H9 (cell line): ENCODE data around the gene LSMEM2. TPM values are rescaled to one million over a fixed set of nuclear protein-coding genes. Genes with fewer than 3 reads are reported as not detected.

ENCODE experiments used
- DNase-seq: peaks from one replicate; pipeline ENCODE4 v3.0.0-alpha.2; 2017
- H2AFZ ChIP-seq: one replicate; pipeline ENCODE4 v1.6.1; 2013; ENCODE audit warnings: mild to moderate bottlenecking, low read length, control low read depth, moderate library complexity
- H2AK5ac ChIP-seq: 2 replicates; pipeline ENCODE4 v1.6.1; 2013; ENCODE audit warnings: low read length, control low read depth, mixed read lengths; ENCODE audit not compliant: insufficient read length
- H2BK120ac ChIP-seq: one replicate; pipeline ENCODE4 v1.6.1; 2013; ENCODE audit warnings: low read depth, mild to moderate bottlenecking, low read length, control low read depth, inconsistent platforms; ENCODE audit not compliant: poor library complexity, severe bottlenecking
- H2BK12ac ChIP-seq: 2 replicates; pipeline ENCODE4 v1.6.1; 2013; ENCODE audit warnings: low read length, control low read depth, mixed read lengths, low read depth; ENCODE audit not compliant: insufficient read length
- H2BK15ac ChIP-seq: 2 replicates; pipeline ENCODE4 v1.6.1; 2013; ENCODE audit warnings: low read depth, low read length, control low read depth
- H2BK20ac ChIP-seq: one replicate; pipeline ENCODE4 v1.6.1; 2013; ENCODE audit warnings: low read depth, mild to moderate bottlenecking, low read length, control low read depth, inconsistent platforms; ENCODE audit not compliant: poor library complexity, severe bottlenecking
- H2BK5ac ChIP-seq: 2 replicates; pipeline ENCODE4 v1.6.1; 2013; ENCODE audit warnings: low read length, control low read depth, mixed read lengths; ENCODE audit not compliant: insufficient read length
- H3K14ac ChIP-seq: 2 replicates; pipeline ENCODE4 v1.6.1; 2013; ENCODE audit warnings: low read length, control low read depth; ENCODE audit not compliant: insufficient read depth
- H3K18ac ChIP-seq: 2 replicates; pipeline ENCODE4 v1.6.1; 2013; ENCODE audit warnings: low read depth, mild to moderate bottlenecking, mixed read lengths, low read length, control low read depth; ENCODE audit not compliant: insufficient read length
- H3K23ac ChIP-seq: 2 replicates; pipeline ENCODE4 v1.6.1; 2013; ENCODE audit warnings: low read length, control low read depth, mixed read lengths, low read depth; ENCODE audit not compliant: insufficient read length
- H3K23me2 ChIP-seq: 2 replicates; pipeline ENCODE4 v1.6.1; 2013; ENCODE audit warnings: low read depth, mild to moderate bottlenecking, mixed read lengths, low read length, control low read depth; ENCODE audit not compliant: insufficient read length, poor library complexity, severe bottlenecking
- H3K27ac ChIP-seq: 2 replicates; pipeline ENCODE4 v1.5.1; 2013; ENCODE audit warnings: low read length, control low read depth, mixed read lengths, low read depth; ENCODE audit not compliant: insufficient read length
- H3K27me3 ChIP-seq: 2 replicates; pipeline ENCODE4 v1.6.1; 2013; ENCODE audit warnings: low read length, control low read depth, inconsistent platforms; ENCODE audit not compliant: insufficient read depth
- H3K4ac ChIP-seq: 2 replicates; pipeline ENCODE4 v1.6.1; 2013; ENCODE audit warnings: low read depth, mild to moderate bottlenecking, control low read depth, inconsistent platforms, low read length, moderate library complexity
- H3K4me1 ChIP-seq: 2 replicates; pipeline ENCODE4 v1.6.1; 2013; ENCODE audit warnings: low read length, control low read depth, inconsistent platforms; ENCODE audit not compliant: insufficient read depth
- H3K4me2 ChIP-seq: 2 replicates; pipeline ENCODE4 v1.6.1; 2013; ENCODE audit warnings: low read length, control low read depth, mixed read lengths; ENCODE audit not compliant: insufficient read length, insufficient read depth
- H3K56ac ChIP-seq: 2 replicates; pipeline ENCODE4 v1.6.1; 2013; ENCODE audit warnings: low read depth, mild to moderate bottlenecking, mixed read lengths, low read length, control low read depth; ENCODE audit not compliant: insufficient read length
- H3K79me1 ChIP-seq: 2 replicates; pipeline ENCODE4 v1.6.1; 2013; ENCODE audit warnings: low read depth, mild to moderate bottlenecking, moderate library complexity, low read length, control low read depth, inconsistent platforms; ENCODE audit not compliant: insufficient read depth, poor library complexity, severe bottlenecking
- H3K79me2 ChIP-seq: 2 replicates; pipeline ENCODE4 v1.6.1; 2013; ENCODE audit warnings: low read length, control low read depth, inconsistent platforms; ENCODE audit not compliant: insufficient read depth
- H3K9ac ChIP-seq: 2 replicates; pipeline ENCODE4 v1.6.1; 2013; ENCODE audit warnings: low read length, control low read depth, mixed read lengths; ENCODE audit not compliant: insufficient read length; ENCODE audit errors: extremely low read depth
- H3K9me3 ChIP-seq: one replicate; pipeline ENCODE4 v1.6.1; 2013; ENCODE audit warnings: low read depth, low read length, inconsistent platforms; ENCODE audit not compliant: control insufficient read depth
- H3T11ph ChIP-seq: one replicate; pipeline ENCODE4 v1.6.1; 2013; ENCODE audit warnings: mild to moderate bottlenecking, low read length, control low read depth, inconsistent platforms
- H4K20me1 ChIP-seq: one replicate; pipeline ENCODE4 v1.6.1; 2013; ENCODE audit not compliant: control insufficient read depth, insufficient read length, insufficient read depth
- H4K5ac ChIP-seq: 2 replicates; pipeline ENCODE4 v1.6.1; 2013; ENCODE audit warnings: low read depth, mild to moderate bottlenecking, mixed read lengths, low read length, control low read depth; ENCODE audit not compliant: insufficient read length
- H4K8ac ChIP-seq: replicated peaks from 2 replicates; pipeline ENCODE4 v1.6.1; 2013; ENCODE audit warnings: low read length, control low read depth, mixed read lengths, low read depth; ENCODE audit not compliant: insufficient read length
- H4K91ac ChIP-seq: 2 replicates; pipeline ENCODE4 v1.6.1; 2013; ENCODE audit warnings: low read depth, mild to moderate bottlenecking, moderate library complexity, mixed read lengths, low read length, control low read depth; ENCODE audit not compliant: insufficient read length
- H3K27ac Mint-ChIP-seq, 3 experiments: 2 replicates in 2 of 3; 3 replicates in 1 of 3; pipeline ENCODE4 v1.8.0; 2020 to 2021; ENCODE audit warnings: mixed read lengths in 3 of 3, mild to moderate bottlenecking in 1 of 3, moderate library complexity in 1 of 3
- H3K27me3 Mint-ChIP-seq: 2 replicates; pipeline ENCODE4 v1.8.0; 2021; ENCODE audit warnings: low read depth, mild to moderate bottlenecking, moderate library complexity, mixed read lengths
- H3K36me3 Mint-ChIP-seq, 3 experiments: 2 replicates in 2 of 3; 3 replicates in 1 of 3; pipeline ENCODE4 v1.8.0; 2020 to 2021; ENCODE audit warnings: low read depth in 3 of 3, mixed read lengths in 3 of 3; ENCODE audit not compliant: insufficient read depth in 1 of 3
- H3K4me1 Mint-ChIP-seq, 2 experiments: 2 replicates each; pipeline ENCODE4 v1.8.0; 2020; ENCODE audit warnings: mixed read lengths in 2 of 2
- H3K4me3 Mint-ChIP-seq, 2 experiments: 2 replicates in 1 of 2; 3 replicates in 1 of 2; pipeline ENCODE4 v1.8.0; 2020 to 2021; ENCODE audit warnings: mild to moderate bottlenecking in 2 of 2, mixed read lengths in 2 of 2, moderate library complexity in 1 of 2
- H3K9me3 Mint-ChIP-seq, 2 experiments: 2 replicates in 1 of 2; 3 replicates in 1 of 2; pipeline ENCODE4 v1.8.0; 2020; ENCODE audit warnings: mild to moderate bottlenecking in 2 of 2, mixed read lengths in 2 of 2, moderate library complexity in 1 of 2
- whole genome bisulfite sequencing: extraction: QIAGEN DNeasy Blood & Tissue Kit; methylation state at CpG from one replicate; pipeline ENCODE4 v1.1.7; 2013; ENCODE audit warnings: missing lambda C conversion rate, low lambda C conversion rate, mixed read lengths; ENCODE audit not compliant: insufficient read length; ENCODE audit errors: extremely low coverage; 5-methylcytosine and 5-hydroxymethylcytosine counted together
- total RNA-seq: library from RNA; stranded (reverse); gene quantifications from 2 replicates; pipeline ENCODE4 v1.2.1, GENCODE V29; 2021
- TF ChIP-seq, protein P1 (sequence below): fragments of 200-600 bp; sonication (generic); conservative IDR thresholded peaks from 3 replicates; pipeline ENCODE4 v1.8.0; 2021; ENCODE audit warnings: antibody characterized with exemption, mild to moderate bottlenecking

Gene LSMEM2
- total RNA-seq, 1 experiment from 2014 or later = 0.50 TPM

DNA sequence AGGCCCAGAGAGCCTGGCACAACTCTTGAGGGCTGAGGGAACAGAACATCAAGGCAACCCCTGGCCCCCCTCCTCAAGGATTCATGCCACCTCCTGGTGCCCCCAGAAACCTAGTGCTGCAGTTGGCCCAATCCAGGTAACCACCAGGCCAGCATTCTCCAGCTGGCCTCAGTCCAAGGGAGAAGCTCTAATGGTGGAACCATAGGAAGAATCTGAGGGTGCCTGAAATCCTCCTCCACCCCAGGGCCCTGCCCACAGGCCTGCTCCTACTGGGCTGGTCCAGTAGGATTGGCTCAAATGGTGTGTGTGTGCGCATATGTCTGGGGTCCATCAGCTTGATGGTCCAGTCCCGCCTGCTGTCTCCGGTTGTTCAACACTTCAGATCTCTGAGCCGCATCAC is 35.9 kb downstream of the LSMEM2 start:
- no peak overlapping the region for H3K4me3 Mint-ChIP-seq
- H2BK5ac ChIP-seq = no peak overlapping the region
- H3K79me1 ChIP-seq = no peaks in the 10 kb centered on the region
- H3K27ac Mint-ChIP-seq = 0 out of 7 replicates have a peak overlapping the region, but pooled peaks of 1 of the 3 experiments have one; percentile 38
- no peak overlapping the region for H2BK12ac ChIP-seq
- peaks cover under 1% of the 10 kb centered on the region; the same call in 1 of the 2 replicates for H3K27me3 Mint-ChIP-seq
- no peak overlapping the region for H4K5ac ChIP-seq
- no peak overlapping the region for H2BK20ac ChIP-seq
- H3K36me3 Mint-ChIP-seq = peaks cover 48 to 58% (median 57%) of the 10 kb centered on the region in 3 experiments
- no peak for DNase-seq
- no peaks in the 10 kb centered on the region for H4K20me1 ChIP-seq
- H2BK120ac ChIP-seq = no peak overlapping the region
- no peak overlapping the region for H4K8ac ChIP-seq
- H3K79me2 ChIP-seq = no peaks in the 10 kb centered on the region
- no peak overlapping the region for H3K4me2 ChIP-seq
- H3K27me3 ChIP-seq = no peaks in the 10 kb centered on the region
- no peak overlapping the region for H3T11ph ChIP-seq
- no peak overlapping the region for H3K9ac ChIP-seq
- H3K9me3 ChIP-seq = no peaks in the 10 kb centered on the region
- H4K91ac ChIP-seq = no peak overlapping the region
- peaks cover 8 to 22% of the 10 kb centered on the region in 2 experiments for H3K4me1 Mint-ChIP-seq
- H3K23ac ChIP-seq = no peak overlapping the region
- H2AFZ ChIP-seq = no peak overlapping the region
- H3K27ac ChIP-seq = no peak overlapping the region
- H3K9me3 Mint-ChIP-seq = peaks cover 9 to 12% of the 10 kb centered on the region in 2 experiments
- H3K14ac ChIP-seq = no peak overlapping the region
- no peak overlapping the region for H3K18ac ChIP-seq
- no peaks in the 10 kb centered on the region for H3K23me2 ChIP-seq
- H3K4me1 ChIP-seq = no peaks in the 10 kb centered on the region
- no CpG with 5 or more reads among the region's 4 CpGs for WGBS
- H2AK5ac ChIP-seq = no peak overlapping the region
- H3K56ac ChIP-seq = no peak overlapping the region
- TF ChIP-seq, protein P1, sequence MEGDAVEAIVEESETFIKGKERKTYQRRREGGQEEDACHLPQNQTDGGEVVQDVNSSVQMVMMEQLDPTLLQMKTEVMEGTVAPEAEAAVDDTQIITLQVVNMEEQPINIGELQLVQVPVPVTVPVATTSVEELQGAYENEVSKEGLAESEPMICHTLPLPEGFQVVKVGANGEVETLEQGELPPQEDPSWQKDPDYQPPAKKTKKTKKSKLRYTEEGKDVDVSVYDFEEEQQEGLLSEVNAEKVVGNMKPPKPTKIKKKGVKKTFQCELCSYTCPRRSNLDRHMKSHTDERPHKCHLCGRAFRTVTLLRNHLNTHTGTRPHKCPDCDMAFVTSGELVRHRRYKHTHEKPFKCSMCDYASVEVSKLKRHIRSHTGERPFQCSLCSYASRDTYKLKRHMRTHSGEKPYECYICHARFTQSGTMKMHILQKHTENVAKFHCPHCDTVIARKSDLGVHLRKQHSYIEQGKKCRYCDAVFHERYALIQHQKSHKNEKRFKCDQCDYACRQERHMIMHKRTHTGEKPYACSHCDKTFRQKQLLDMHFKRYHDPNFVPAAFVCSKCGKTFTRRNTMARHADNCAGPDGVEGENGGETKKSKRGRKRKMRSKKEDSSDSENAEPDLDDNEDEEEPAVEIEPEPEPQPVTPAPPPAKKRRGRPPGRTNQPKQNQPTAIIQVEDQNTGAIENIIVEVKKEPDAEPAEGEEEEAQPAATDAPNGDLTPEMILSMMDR = no peak
- no peak overlapping the region for H2BK15ac ChIP-seq
- H3K4ac ChIP-seq = no peak overlapping the region
